Fibroblast of villous mesenchyme (primary cell): ENCODE results near the gene PLPPR5. TPM values are rescaled to one million over a fixed set of nuclear protein-coding genes. Genes with fewer than 3 reads are reported as not detected.

Experiments
- DNase-seq: peaks from one replicate; pipeline ENCODE4 v3.0.0-alpha.2; 2010; ENCODE audit warnings: low read depth
- H3K4me3 ChIP-seq: 2 replicates; pipeline ENCODE4 v1.5.1; 2011; ENCODE audit warnings: low read depth, mild to moderate bottlenecking, low read length
- CTCF ChIP-seq: IDR thresholded peaks from 2 replicates; pipeline ENCODE4 v1.5.1; 2012; ENCODE audit warnings: low read depth, mild to moderate bottlenecking, low read length; ENCODE audit not compliant: insufficient read depth
- small RNA-seq: library from RNA; depleted of rRNA; stranded (forward); fragments of <200 nt; gene quantifications from one replicate; pipeline ENCODE3, GENCODE V24; 2012
- total RNA-seq: library from RNA; depleted of rRNA; stranded (reverse); fragments of >200 nt; gene quantifications from 2 replicates; pipeline ENCODE4 v1.2.3, GENCODE V29; 2012

The PLPPR5 gene
- total RNA-seq, 1 donor = not detected

GRCh38 chr1:98842241-98842640 lies 162.4 kb downstream of the PLPPR5 start:
- TF ChIP-seq CTCF = no peak
- DNase-seq = no peak
- no peak overlapping the region for H3K4me3 ChIP-seq

Small RNA genes within 50 kb of the gene (small RNA-seq; reads per million reads assigned to genes)
- gene AL445433.1 = not detected
